ENCODE results near the gene PIAS3.
A peak's percentile ranks its signal among the peaks of the same experiment; 100 is the strongest.
"Not testable (repeated sequence)": the region's sequence is repeated elsewhere in the genome, so short reads cannot be mapped to it uniquely, and the experiment has no call there.

Gene PIAS3

DNA sequence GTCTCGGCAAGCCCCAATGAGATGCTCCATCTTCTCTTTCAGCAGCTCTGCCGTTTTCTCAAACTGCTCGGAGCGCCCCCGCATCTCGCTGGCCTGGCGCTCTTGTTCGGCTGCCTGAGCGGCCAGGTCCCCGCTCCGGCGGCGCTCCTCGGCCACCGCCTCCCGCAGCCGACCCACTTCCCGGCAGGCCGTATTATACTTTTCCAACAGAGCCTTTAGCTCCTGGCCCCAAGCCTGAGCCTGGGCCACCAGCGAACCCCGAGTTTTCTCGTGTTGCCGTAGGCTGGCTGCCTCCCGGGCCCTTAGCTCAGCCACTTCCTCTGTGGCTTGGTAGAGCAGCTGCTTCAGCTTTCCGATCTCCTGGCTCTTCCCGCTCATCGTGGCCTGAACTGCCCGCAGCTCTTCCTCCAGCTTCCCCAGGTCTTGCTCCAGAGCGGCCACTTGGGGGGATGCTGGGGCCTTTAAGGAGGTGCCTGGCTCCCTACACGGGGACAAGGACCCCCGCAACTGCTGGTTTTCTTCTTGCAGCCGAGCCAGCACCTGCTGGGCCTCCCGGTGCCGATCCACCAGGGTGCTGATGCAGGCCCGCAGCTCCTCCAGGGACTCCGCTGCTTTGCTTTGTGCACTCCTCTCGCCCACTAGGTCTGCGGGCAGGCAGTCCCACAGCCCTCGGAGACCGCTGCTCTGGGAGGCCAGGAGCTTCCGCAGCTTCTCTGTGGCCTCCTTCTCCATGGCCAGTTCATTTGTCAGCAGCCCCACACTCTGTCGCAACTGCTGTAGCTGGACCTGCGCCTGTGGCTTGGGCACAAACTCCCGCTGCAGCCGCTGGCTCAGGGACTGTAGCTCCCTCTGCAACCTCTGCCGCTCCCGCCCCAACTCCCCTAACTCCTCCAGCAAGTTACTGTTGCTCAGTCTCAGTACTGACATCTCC lies 13.4 kb upstream of the PIAS3 start:
- DNase-seq = peak; percentile 27 to 33

DNA sequence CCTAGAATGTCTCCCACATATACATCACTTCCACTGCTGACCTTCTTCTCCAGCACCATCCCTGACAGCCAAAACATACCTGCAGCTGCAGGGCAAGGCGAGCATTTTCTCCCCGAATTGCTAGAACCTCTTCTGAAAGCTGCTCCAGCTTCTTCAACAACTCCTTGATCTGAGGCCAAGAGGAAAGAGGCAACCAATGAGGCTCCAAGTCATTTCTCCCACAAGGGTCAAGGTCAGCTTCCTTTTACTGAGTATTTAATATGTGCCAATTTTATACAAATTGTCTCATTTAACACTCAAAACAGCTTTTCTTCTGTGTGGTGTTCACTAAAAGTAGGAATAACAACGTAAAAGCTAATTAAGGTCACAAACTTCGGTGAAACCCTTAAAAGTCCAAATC lies 9.4 kb upstream of the PIAS3 start:
- no peak for DNase-seq

DNA sequence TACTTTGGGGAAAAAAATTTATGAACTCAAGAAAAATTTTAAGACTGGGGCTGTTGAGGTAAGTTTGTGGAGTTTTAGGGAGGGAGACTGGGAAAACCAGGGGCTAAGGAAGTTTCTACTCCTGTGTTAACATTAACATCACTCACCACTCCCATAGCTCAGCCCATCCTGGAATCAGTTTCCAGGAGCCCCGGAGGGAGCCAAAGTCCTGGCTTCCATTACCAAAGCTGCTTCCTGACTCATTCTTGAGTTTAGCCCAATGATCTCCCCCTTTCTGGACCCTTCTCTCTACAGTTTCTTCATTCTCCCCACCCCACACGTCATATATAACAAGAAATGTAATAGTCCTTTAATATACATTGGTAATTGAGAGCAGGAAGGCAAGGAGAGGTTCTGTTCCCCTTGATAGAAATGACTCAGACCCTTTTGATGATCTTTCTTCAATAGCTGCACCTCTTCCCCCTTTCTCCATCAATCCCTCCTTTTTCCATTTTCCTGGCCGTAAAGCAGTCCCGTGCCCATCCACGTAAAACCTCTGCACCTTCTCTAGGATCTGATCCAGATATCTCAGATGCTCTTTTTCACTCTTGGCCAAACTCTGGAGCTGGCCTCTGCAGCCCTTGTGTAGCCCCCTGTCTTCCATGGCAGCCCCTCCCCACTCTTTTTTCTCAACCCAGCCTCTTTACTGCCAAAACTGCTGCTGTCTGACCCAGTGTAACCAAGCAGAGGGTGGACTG lies 4.6 kb upstream of the PIAS3 start:
- DNase-seq = no peak

DNA sequence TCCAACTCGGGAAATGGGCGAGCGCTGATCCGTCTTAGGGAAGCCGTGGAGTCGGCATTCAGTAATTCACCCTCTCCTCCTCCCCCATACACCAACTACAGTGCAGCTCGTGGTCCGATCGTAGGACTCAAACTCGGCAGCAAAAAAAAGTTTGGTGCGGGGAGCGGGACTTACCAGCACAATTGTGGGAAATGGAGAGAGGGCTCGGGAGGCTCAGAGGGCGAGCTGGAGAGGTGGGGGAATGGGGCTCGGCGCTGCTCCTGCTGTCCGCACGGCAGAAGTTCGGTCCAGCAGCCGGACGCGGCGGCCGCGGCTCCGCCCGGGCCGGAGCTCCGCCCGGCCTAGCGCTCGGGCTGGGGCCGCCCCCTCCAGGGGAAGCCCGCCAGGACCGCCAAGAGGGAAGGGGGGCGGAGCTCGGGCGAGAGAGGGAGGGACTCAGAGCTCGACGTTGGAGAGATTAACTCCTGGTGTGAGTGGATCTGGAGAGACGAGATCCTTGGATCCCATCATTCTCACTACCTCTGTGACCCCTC lies 676 bp upstream of the PIAS3 start:
- peak; percentile 70 to 74 for DNase-seq

DNA sequence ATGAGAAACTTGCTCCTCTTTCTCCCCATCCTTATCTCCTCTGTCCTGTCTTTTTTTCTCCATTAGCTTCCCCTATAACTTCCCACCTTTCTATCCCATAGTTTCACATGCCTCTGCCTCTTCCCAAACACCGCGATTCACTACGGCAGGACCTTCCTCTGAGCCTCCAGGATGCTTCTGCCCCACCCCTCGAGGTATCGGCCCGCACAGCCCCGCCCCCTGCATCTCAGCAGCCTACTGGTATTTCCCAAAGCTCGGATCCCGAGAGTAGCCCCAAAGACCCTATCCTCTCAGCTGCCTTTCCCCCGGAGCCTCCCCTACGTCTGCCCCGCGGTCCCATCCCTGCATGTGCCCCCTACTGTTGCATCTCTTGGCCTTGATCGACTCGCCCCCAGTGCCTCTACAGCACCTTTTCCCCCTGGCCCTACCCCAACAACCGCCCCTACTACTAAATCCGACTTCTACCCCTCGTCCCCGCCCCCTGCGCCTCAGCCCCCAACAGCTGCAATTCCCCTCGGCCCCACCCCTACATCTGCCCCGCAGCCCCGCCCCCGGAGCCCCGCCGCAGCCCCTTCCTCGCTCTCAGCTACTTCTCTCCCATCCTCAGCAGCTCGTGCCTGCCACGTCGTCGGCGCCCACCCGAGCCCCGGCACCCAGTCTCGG lies 512 bp downstream of the PIAS3 start:
- peak in 1 of 2 donors; percentile 60 for DNase-seq

DNA sequence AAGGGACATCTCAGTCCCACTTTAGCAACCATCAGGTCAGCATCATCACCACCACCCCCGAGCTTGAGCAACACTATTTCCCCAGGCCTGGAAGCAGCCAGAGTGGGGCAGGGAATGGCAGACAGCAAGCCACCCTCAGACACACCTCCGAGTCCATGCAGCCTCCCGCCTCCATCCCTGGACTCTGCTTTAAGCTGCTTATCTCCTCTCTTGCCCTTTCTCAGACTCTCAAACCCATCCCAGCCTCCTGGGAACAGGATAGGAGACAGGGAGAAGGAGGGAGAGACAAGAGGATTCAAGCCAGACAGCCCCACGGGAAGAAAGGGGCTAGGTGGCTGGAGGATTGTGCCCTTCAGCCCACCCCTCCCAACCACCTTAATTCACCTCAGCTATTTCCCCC lies 1.7 kb downstream of the PIAS3 start:
- DNase-seq = no peak

DNA sequence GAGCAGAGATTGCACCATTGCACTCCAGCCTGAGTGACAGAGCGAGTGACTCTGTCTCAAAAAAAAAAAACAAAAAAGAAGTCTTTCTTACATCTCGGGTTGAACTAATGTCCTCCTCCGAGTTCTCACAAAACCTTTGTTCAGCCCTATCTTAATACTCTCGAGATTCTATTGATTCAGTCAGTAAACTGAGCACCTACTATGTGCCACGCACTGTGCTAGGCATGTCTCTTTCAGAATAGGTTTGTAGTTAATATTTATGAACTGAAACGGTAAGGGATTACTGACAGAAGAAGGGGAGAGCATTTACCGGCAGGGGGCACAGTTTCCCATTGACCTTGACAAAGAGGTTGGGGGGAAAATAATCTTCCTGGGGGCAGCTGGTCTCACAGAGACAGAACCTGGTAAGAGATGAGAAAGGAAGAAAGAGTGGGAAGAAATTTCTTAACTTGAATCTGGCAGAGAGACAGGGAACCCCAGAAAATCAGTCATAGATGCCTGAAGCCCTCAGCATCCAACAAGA lies 3.4 kb downstream of the PIAS3 start:
- DNase-seq = no peak

DNA sequence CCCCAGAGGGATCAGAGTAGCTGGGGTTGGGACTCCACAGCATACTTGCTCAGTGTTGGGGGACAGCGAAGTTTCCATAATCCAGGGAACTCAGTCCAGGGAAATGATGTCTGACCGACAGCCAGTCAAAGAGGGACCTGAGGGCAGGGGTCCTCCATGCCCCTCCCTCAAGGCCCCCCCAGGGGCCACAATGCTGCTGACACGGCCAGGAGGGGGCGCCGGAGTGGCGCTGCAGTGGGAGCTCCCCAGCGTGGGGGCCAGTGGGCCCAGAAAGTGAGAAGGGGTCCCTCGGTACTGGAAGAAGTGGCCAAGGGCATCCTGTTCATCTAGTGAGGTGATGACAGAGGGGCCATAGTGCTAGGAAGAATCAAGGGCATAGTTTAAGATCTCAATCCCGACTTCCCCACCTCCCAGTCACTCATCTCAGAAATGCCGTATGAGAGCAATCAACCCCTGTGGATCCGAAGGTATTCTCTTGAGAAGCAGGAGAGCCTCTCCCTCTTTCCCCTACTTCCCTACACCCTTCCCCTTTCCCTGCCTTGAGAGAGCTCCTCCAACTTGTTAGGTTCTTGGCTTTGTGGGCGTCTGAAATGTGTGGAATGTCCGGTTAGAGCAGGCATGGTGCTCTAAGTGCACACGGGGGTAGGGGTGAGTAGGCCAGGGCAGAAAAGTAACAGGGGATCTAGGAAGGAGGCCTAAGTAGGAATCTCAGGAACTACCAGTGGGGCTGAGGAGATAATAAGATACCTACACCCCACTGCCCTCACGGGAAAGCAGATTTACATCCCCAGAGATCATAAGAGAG lies 9.3 kb downstream of the PIAS3 start:
- no peak for DNase-seq

DNA sequence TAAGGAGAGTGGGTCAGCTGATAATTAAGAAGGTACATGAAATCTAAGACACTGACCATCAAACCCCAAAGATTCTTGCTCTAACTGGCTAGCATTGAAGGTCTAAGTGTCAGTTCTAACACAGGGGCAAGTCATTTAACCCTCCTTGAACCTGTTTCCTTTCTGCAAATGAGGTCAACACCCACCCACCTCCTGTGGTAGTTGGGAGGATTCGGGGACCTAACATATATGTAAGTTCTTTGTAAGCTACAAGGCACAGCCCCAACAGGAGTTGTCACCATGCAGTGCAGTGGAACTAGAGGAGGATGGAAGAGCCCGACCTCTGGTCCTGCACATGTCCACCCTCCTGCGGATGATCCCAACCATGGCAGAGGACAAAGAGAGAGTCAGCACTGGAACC lies 11.1 kb downstream of the PIAS3 start:
- DNase-seq = no peak

DNA sequence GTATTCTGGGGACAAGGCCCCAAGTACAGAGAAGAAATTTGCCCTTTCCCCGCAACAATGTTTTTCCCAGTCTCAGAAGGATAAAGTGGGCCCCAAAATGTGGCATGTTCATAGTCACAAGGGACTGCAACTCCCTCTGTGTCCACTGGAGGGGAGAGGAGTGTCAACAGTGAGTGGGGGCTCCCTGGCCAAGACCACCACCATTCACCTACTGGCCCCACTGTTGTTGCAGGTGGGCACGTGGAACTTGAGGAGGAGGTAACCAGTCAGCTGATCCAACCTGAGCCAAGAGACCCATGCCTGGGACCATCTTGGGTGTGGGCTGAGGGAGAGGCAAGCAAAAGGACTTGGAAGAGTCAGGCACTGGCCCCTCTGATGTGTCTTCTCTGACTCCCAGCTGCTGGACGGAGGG lies 12.7 kb downstream of the PIAS3 start:
- peak; percentile 35 to 47 for DNase-seq

DNA sequence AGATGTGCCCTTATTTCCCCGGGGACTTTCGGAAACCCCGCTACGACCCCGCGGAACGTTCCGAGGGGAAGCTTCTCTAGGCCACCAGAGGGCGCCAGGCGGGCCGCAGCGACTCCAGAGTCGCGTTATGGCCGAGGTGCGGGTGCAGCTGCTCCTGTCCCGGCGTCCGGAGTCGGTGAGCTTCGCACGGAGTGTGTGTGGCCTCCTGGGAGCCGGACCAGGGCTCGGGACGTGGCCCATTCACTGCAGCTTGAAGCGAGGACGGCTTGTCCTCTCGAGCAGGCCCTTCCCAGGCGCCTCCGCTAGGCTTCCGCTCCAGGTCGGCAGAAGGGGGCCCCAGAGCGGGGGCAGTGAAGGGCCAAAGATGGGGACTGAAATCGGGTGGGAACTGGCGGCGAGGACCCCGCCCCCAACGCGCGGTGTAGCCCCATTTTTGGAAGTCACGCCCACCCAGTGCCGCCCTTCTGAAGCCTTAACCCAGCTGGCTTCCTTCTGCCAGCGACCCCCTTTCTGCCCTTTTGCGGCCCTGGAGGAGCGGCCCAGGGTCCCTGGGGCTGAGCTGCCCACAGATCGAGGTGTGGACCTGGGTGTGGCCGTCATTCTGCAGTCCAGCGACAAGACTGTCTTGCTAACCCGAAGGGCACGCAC lies 13.2 kb downstream of the PIAS3 start, which contains the start of gene NUDT17:
NUDT17 (plus strand) TSS at position 117 of the 648 bp plus-strand sequence; CDS start at position 128, 11 bp downstream.
- DNase-seq = peak; percentile 72 to 74

DNA sequence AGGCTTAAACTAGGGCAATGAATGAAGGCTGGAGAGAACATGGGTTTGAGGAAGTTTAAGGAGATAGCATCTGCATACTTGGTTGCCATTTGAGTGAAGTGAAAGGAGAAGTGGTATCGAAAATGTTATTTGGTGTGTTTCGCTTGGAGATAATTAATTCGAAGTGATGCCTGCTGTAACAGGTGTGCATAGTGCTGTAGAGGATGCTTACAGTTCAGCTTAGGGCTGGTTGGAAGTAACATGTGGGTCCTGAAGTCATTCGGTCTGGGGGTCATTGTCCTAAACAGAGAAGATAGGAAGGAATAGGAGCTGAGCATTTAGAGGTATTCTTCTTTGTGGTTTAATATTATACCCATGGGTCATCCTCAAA lies 13.8 kb downstream of the PIAS3 start:
- no peak for DNase-seq

DNA sequence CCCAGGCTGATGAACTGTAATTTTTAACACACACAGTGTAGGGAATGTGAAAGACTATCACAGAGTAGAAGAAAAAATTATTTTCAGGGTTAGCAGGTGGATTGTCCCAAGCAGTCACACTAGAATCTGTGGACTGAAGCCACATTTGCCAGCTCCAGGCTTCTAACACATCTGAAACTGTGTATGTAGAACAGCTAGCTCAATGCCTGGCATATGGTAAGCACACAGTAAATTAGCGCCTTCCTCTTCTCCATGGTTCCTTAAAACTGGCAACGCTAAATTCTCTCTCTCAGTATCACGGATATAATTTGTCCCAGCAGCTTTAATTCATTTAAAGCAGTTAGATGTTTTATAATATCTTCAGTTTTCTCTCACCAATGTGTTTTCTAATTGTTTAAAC lies 15.8 kb downstream of the PIAS3 start:
- DNase-seq = no peak

DNA sequence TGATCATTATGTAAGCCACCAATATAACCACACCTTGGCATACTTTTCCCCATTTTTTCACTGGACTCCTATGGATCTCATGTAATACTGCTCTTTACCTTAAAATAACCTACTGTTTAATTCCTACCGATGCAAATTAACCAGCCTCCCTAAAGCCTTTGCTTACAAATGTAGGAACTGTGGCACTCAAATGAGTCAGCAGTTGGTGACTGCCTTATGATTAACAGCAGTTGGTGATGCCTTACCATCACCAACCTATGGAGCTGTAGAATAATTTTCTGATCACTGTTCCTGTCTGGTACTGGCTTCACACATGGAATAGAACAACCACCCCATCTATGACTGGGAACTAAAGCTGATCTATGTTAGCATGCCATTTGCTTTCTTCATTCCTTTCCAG lies 21.2 kb downstream of the PIAS3 start:
- DNase-seq = no peak

DNA sequence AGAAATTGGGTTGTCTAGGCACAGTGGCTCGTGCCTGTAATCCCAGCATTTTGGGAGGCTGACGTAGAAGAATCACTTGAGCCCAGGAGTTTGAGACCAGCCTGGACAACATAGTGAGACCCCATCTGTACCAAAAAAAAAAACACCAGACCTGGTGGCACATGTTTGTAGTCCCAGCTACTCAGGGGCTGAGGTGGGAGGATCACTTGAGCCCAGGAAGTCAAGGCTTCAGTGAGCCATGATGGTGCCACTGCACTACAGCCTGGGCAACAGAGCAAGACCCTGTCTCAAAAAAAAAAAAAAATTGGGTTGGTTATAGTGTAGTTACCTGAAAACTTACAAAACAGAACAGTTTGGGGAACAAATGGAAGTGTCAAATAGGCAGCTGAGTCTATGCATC lies 28.1 kb downstream of the PIAS3 start:
- DNase-seq = not testable (repeated sequence)

DNA sequence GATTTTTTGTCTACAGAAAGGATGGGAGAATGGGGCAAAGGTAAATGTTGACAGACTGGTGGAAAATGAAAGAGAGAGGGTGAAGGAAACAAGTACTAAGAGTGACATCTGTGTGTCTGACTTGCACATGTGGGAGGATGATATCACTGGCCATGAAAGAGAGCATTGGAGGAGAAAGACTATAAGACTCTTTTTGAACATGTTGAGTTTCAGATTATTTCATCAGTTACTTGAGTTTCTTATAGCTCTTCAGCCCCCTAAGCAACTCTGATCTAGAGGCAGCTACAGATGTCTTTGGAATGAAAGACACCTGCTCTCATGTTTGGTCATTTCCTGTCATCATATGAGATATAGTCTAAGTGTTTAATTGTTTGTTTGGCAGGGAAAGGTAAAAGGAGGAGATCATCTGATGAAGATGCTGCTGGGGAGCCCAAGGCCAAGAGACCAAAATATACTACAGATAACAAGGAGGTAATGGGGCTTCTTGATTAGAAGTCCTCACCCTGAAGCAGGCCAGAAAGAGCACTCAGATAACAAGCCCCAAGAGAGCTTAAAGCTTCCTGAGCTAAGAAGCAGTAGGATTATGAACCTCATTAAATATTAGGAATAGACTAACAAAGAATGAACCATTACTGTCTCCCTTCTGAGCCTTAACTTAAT lies 30.4 kb downstream of the PIAS3 start:
- DNase-seq = no peak

DNA sequence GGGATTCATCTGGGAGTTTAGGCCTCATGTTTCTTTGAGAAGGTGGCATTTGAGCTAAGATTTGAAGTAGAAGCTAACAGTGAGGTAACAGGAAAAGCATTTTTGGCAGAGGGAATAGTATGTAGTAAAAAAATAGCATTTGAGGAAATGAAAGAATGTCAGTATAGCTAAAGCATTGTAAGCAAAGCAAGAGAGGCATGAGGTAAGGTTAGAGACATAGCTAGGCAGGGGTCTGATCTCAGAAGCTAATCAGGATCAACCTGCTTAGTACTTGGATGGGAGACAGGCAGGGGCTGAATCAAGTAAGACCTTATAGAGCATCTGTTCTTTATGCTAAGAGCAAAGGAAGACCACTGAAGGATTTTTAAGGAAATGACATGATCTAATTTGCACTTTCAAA lies 30.9 kb downstream of the PIAS3 start:
- no peak for DNase-seq

DNA sequence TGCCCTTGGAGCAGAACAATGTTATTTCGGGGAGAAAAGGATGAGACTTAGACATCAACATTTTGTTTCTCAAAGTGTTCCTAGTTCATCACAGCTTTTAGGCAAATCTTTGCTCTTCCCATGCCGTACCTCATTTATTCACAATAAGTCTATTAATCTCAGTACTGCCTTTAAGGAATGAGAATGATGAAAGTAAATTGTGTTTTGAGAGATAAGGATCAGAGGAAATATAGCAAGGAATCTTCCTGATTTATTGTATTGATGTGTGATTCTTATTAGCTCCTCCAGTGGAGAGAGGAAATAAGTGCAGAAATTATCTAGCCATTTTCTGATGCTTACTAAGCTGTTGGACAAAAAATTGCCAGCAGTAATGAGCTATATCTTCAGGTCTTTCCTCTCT lies 32.9 kb downstream of the PIAS3 start:
- DNase-seq = no peak

DNA sequence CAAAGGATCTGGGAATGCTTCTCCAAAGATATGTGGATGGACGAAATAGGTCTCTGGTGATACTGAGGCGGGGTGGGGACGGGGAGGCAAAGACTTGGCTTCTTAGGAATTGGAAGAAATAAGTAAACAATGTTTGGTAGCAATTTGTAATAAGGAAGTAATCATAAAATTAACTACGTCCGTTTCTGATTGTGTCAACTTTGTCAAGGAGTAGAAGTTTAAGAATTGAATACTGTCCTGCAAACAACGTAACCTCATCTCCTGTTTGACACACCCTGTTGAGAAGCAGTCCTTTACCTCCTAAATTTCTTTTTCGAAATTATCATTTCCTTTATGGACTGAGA lies 34.4 kb downstream of the PIAS3 start:
- DNase-seq = no peak

DNA sequence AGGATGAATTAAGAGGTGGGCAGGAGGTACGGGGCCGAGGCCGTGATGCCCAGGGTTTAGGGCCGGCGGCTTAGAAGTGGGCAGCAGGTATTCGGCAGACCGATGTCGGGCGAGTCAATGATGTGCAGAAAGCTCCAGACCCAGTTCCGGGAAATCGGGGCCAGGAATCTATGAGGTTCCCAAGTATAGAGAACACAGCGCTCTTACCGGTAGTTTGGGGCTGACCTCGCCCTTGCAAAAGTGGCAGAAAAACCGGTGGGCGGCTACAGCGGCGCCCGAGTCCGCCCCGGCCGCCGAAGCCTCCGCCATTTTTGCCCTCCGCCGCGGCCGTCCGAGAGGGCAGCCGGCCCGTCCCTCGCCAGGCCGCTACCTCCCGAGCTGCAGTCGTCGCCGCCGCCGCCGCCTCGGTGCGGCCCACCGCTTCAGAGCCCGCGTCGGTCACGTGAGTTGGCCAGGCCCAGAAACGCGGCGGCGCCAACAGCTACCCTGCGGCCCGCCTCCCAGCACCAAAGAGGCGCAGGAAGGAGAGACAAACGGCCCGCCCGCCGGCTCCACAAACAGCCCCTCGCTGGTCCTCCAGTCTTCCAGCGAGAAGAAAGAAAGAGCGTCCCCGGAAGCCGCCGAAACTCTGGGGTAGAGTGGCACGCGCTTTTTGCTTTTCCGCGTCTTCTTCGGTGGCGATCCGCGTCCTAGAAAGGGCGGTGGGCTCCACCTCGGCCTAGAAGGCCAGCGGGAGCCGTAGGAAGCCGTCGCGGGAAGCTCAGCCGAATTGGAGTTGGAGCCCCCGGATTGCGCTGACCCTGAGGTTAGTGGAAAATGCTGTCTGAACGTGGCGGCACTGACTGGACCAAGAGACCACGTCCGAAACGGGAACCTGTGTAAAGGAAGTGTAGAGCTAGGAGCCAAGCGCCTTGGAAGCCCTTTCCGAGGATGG lies 35.0 kb downstream of the PIAS3 start, which contains the start of the genes POLR3C and RNF115:
POLR3C (plus strand) TSS at position 636 of the 934 bp plus-strand sequence. CDS start 1,577 bp downstream, outside the sequence.
RNF115 (minus strand) TSS at position 531 of the 934 bp plus-strand sequence; CDS start at position 309, 222 bp downstream.
- peak; percentile 90 for DNase-seq
